22Rv1 (cell line): Measurements from ENCODE around the gene ACAP1.
"Not testable (repeated sequence)": the region's sequence is repeated elsewhere in the genome, so short reads cannot be mapped to it uniquely, and the experiment has no call there.

Experiments
- H3K27ac ChIP-seq: fragments of 450-650 bp; 2 replicates; pipeline ENCODE4 v1.5.1; 2017
- CTCF ChIP-seq: fragments of 450-650 bp; IDR thresholded peaks from 2 replicates; pipeline ENCODE4 v1.5.1; 2017; ENCODE audit warnings: mild to moderate bottlenecking
- ZFX ChIP-seq: fragments of 450-650 bp; IDR thresholded peaks from 2 replicates; pipeline ENCODE4 v1.6.1; 2017; ENCODE audit warnings: antibody characterized with exemption, borderline replicate concordance

The ACAP1 gene

DNA sequence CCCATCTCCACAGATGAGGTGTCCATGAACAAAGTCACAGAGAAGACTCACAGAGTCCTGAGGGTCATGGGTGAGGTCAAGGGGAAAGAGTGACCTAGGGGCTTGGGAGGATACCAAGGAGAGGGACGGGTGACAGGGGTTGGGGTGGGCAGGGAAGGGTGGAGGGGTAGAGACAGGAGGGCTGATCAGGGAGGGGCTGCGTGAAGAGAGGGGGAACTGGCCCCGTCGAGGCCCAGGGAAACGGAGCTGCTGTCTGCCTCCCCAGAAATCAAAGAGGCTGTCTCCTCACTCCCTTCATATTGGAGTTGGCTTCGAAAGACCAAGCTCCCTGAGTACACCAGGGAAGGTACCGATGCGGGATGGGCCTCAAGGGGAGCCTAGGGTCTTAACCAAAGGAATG is 19.2 kb downstream of the ACAP1 start:
- no peak overlapping the region for H3K27ac ChIP-seq
- TF ChIP-seq ZFX (no peak), CTCF (no peak)

GRCh38 chr17:7356072-7356549 is 19.8 kb downstream of the ACAP1 start:
- TF ChIP-seq ZFX = no peak
- peak; percentile 90 for TF ChIP-seq CTCF
- H3K27ac ChIP-seq = no peak overlapping the region

DNA sequence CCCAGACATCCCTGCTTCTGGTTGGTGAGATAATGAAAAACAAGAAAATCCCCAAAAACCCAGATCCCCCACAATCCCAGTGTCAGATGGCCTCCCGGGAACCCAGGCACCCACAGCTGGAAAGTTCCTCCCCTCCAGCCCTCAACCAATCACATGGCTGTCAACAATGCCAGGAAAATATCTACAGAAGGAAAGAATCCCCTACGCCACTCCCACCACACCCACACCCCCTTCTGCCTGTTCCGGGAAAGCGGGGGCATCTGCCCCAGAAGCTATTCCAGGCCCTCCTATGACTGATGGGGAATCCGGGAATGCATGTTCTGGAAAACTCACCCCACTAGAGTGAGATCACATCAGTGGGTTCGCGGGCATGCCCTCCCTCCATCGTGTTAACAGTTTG is 20.4 kb downstream of the ACAP1 start:
- H3K27ac ChIP-seq = no peak overlapping the region
- no peak for TF ChIP-seq CTCF
- no peak for TF ChIP-seq ZFX

DNA sequence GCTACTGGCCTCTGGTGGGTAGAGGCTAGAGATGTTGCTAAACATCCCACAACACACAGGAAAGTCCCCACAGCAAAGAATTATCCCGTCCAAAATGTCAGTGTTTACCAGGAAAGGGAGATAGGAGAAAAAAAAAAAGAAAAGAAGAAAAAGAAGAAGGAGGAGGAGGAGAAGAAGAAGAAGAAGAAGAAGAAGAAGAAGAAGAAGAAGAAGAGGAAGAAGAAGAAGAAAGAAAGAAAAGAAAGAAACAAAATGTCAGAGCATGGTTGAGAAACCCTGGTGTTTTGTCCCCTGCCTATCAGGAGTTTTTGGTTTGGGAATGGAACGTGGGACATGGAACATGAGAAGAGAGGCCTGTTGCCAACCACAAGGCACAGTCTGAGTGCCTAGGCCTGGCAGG is 21.1 kb downstream of the ACAP1 start:
- no peak for TF ChIP-seq ZFX
- TF ChIP-seq CTCF = no peak
- H3K27ac ChIP-seq = no peak overlapping the region

DNA sequence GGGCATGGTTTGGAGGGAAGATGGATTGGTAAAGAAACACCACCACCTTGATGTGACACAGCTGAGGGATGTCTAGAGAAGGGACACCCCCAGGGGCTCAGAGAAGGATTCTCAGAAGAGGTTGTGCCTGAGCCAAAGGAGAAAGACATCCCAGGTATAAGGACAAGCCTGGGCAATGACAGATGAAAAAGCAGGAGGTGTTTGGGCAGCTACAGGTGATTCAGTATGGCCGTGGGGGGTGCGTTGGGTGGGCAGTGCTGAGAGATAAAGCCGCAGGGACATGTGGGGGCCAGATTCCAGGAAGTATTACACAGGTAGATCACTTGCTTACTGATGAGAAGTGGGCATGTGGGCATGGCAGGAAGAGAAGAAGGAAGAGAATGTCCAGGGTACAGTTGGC is 25.6 kb downstream of the ACAP1 start:
- no peak for TF ChIP-seq CTCF
- TF ChIP-seq ZFX = no peak
- no peak overlapping the region for H3K27ac ChIP-seq

GRCh38 chr17:7363311-7363710 is 27.0 kb downstream of the ACAP1 start:
- no peak overlapping the region for H3K27ac ChIP-seq
- no peak for TF ChIP-seq CTCF
- TF ChIP-seq ZFX = no peak

- not testable (repeated sequence) for H3K27ac ChIP-seq
Observed at GRCh38 chr17:7365963-7366362, 29.6 kb downstream of the ACAP1 start.

GRCh38 chr17:7367083-7367482 is 30.8 kb downstream of the ACAP1 start:
- TF ChIP-seq ZFX (no peak), CTCF (no peak)
- no peak overlapping the region for H3K27ac ChIP-seq
